ENCODE measurements around the gene SLC25A19.
A peak's percentile ranks its signal among the peaks of the same experiment; 100 is the strongest.

- no peak for TF ChIP-seq CHD2 (IDR thresholded peaks at IDR 0.05; ENCODE audit: borderline replicate concordance, low read depth, low read length)
- no peak for TF ChIP-seq EZH2 (IDR thresholded peaks at IDR 0.05; ENCODE audit: borderline replicate concordance, control insufficient read depth, low read depth, low read length)
- TF ChIP-seq EP300 (IDR thresholded peaks at IDR 0.05; ENCODE audit: borderline replicate concordance in 1 of 2, control insufficient read depth in 1 of 2, low read depth in 2 of 2, low read length in 2 of 2) = no peak
- TF ChIP-seq HDAC6 (IDR thresholded peaks at IDR 0.05; ENCODE audit: unreplicated experiment) = no peak
- no peak for TF ChIP-seq YY1 (IDR thresholded peaks at IDR 0.05; ENCODE audit: low read depth, low read length)
- TF ChIP-seq RAD51 (IDR thresholded peaks at IDR 0.05) = no peak
- no peak for TF ChIP-seq SIX5 (IDR thresholded peaks at IDR 0.05; ENCODE audit: low read depth, low read length, severe bottlenecking)
- no peak; a peak in 1 of 6 replicates for TF ChIP-seq CTCF (IDR thresholded peaks at IDR 0.05 in 2 of 3, conservative IDR thresholded peaks at IDR 0.05 in 1 of 3; ENCODE audit: control insufficient read depth in 2 of 3, extremely low read depth in 1 of 3, insufficient read depth in 1 of 3, low read depth in 3 of 3, low read length in 3 of 3)
- no peak for TF ChIP-seq MTA2 (IDR thresholded peaks at IDR 0.05; ENCODE audit: low read depth)
- no peak for TF ChIP-seq POLR2A (IDR thresholded peaks at IDR 0.05; ENCODE audit: low read depth, low read length)
- peak; percentile 34; the same call in 1 of the 2 replicates for TF ChIP-seq RAD21 (IDR thresholded peaks at IDR 0.05; ENCODE audit: insufficient read depth, low read depth, low read length)
- TF ChIP-seq MXI1 (IDR thresholded peaks at IDR 0.05; ENCODE audit: low read depth, low read length) = no peak
- no peak for TF ChIP-seq KDM1A (IDR thresholded peaks at IDR 0.05; ENCODE audit: borderline replicate concordance)
These were observed 36.6 kb upstream of the SLC25A19 start for GRCh38 chr17:75325827-75326225.

All from GM12878 (cell line).